H1 (cell line): Measurements from ENCODE around the gene MYH16. TPM values are rescaled to one million over a fixed set of nuclear protein-coding genes. Genes with fewer than 3 reads are reported as not detected.

Source experiments
- CTCF ChIA-PET: fragments of 300-600 bp; sonication (Branson Sonifier 250); formaldehyde crosslinking; loops from one replicate; lab custom pipeline; 2021; ENCODE audit not compliant: partially characterized antibody; lab: Charles Lee
- POLR2A ChIA-PET: fragments of 300-600 bp; sonication (Branson Sonifier 250); formaldehyde crosslinking; loops from one replicate; lab custom pipeline; 2021; ENCODE audit warnings: inconsistent platforms; ENCODE audit not compliant: partially characterized antibody; lab: Charles Lee
- DNase-seq, 2 experiments: peaks; one replicate each; pipeline versions ENCODE4 v3.0.0 to v3.0.0-alpha.2; 2010 to 2022; ENCODE audit warnings: low spot score in 2 of 2, low read depth in 1 of 2, mixed read lengths in 1 of 2
- FAIRE-seq: peaks from 2 replicates; lab custom pipeline; 2011; peaks lifted over from hg19 to GRCh38; lab: Jason Lieb, UNC
- H2AFZ ChIP-seq: 2 replicates; pipeline ENCODE4 v1.8.1; 2012; ENCODE audit warnings: low read length, inconsistent platforms
- H2AK5ac ChIP-seq: 2 replicates; pipeline ENCODE4 v1.6.1; 2013; ENCODE audit warnings: low read depth, low read length
- H2BK120ac ChIP-seq: replicated peaks from 2 replicates; pipeline ENCODE3; 2013; ENCODE audit warnings: low read depth, low read length, inconsistent platforms
- H2BK12ac ChIP-seq: 2 replicates; pipeline ENCODE4 v1.6.1; 2013; ENCODE audit warnings: low read depth, low read length
- H2BK15ac ChIP-seq: 2 replicates; pipeline ENCODE4 v1.6.1; 2013; ENCODE audit warnings: low read length
- H2BK20ac ChIP-seq: 2 replicates; pipeline ENCODE4 v1.6.1; 2013; ENCODE audit warnings: low read length
- H2BK5ac ChIP-seq: 2 replicates; pipeline ENCODE4 v1.6.1; 2013; ENCODE audit warnings: low read depth, low read length
- H3K14ac ChIP-seq: 2 replicates; pipeline ENCODE4 v1.6.1; 2013; ENCODE audit warnings: inconsistent platforms; ENCODE audit not compliant: insufficient read length
- H3K18ac ChIP-seq: 2 replicates; pipeline ENCODE4 v1.6.1; 2013; ENCODE audit warnings: low read length; ENCODE audit errors: extremely low read depth
- H3K23ac ChIP-seq: 2 replicates; pipeline ENCODE4 v1.6.1; 2013; ENCODE audit warnings: inconsistent platforms; ENCODE audit not compliant: insufficient read length
- H3K23me2 ChIP-seq: 2 replicates; pipeline ENCODE4 v1.6.1; 2013; ENCODE audit warnings: low read depth, low read length
- H3K27ac ChIP-seq: 2 replicates; pipeline ENCODE4 v1.6.1; 2011; ENCODE audit warnings: low read depth, low read length, inconsistent platforms
- H3K27me3 ChIP-seq, 4 experiments: replicated peaks in 1 of 4; 1 replicate in 1 of 4; 2 replicates in 3 of 4; pipeline versions ENCODE4 v1.6.1 to v1.8.1; 2011 to 2013; ENCODE audit warnings: low read length in 3 of 4, mild to moderate bottlenecking in 3 of 4, inconsistent platforms in 2 of 4, mixed read lengths in 2 of 4, moderate library complexity in 1 of 4; ENCODE audit not compliant: control insufficient read depth in 3 of 4, insufficient read depth in 3 of 4; ENCODE audit errors: extremely low read depth in 1 of 4
- H3K36me3 ChIP-seq, 4 experiments: 2 replicates each; pipeline versions ENCODE4 v1.6.1 to v1.8.1; 2011 to 2013; ENCODE audit warnings: mild to moderate bottlenecking in 4 of 4, low read length in 3 of 4, moderate library complexity in 2 of 4, control low read depth in 1 of 4, inconsistent platforms in 1 of 4; ENCODE audit not compliant: insufficient read depth in 4 of 4, control insufficient read depth in 2 of 4
- H3K4ac ChIP-seq: replicated peaks from 2 replicates; pipeline ENCODE3; 2013; ENCODE audit warnings: low read length, low read depth, mixed read lengths, inconsistent platforms; ENCODE audit not compliant: insufficient read length
- H3K4me1 ChIP-seq, 4 experiments: replicated peaks in 1 of 4; 1 replicate in 1 of 4; 2 replicates in 3 of 4; pipeline versions ENCODE4 v1.6.1 to v1.8.1; 2011 to 2013; ENCODE audit warnings: low read length in 3 of 4, inconsistent platforms in 2 of 4, mixed read lengths in 1 of 4; ENCODE audit not compliant: insufficient read depth in 4 of 4, control insufficient read depth in 3 of 4
- H3K4me2 ChIP-seq, 2 experiments: 2 replicates each; pipeline versions ENCODE4 v1.6.1 to v1.8.1; 2011 to 2013; ENCODE audit warnings: low read depth in 2 of 2, low read length in 2 of 2, control low read depth in 1 of 2, inconsistent platforms in 1 of 2, mild to moderate bottlenecking in 1 of 2; ENCODE audit not compliant: insufficient read depth in 1 of 2
- H3K4me3 ChIP-seq, 4 experiments: fragments of 200-600, 300-600 bp in 1 of 4; sonication (generic), shearing (Covaris generic), sonication (Bioruptor Twin) in 1 of 4; 2 replicates each; pipeline versions ENCODE4 v1.5.1 to v1.8.1; 2011 to 2016; ENCODE audit warnings: low read length in 4 of 4, low read depth in 3 of 4, control low read depth in 2 of 4, inconsistent platforms in 2 of 4, mild to moderate bottlenecking in 2 of 4, mixed read lengths in 1 of 4, moderate library complexity in 1 of 4; ENCODE audit not compliant: insufficient read depth in 2 of 4; ENCODE audit errors: extremely low read depth in 1 of 4
- H3K56ac ChIP-seq: replicated peaks from 2 replicates; pipeline ENCODE3; 2013; ENCODE audit warnings: low read depth, mild to moderate bottlenecking, mixed read lengths, low read length, inconsistent platforms; ENCODE audit not compliant: insufficient read length
- H3K79me1 ChIP-seq: 2 replicates; pipeline ENCODE4 v1.6.1; 2013; ENCODE audit warnings: low read depth, low read length, control low read depth
- H3K79me2 ChIP-seq, 2 experiments: 2 replicates each; pipeline versions ENCODE4 v1.6.1 to v1.8.1; 2012 to 2013; ENCODE audit warnings: low read length in 2 of 2, mild to moderate bottlenecking in 2 of 2, inconsistent platforms in 1 of 2; ENCODE audit not compliant: insufficient read depth in 2 of 2, control insufficient read depth in 1 of 2
- H3K9ac ChIP-seq, 4 experiments: replicated peaks in 1 of 4; 1 replicate in 1 of 4; 2 replicates in 3 of 4; pipeline versions ENCODE4 v1.6.1 to v1.8.1; 2011 to 2013; ENCODE audit warnings: low read depth in 3 of 4, low read length in 3 of 4, control low read depth in 2 of 4, mild to moderate bottlenecking in 2 of 4, moderate library complexity in 2 of 4, inconsistent platforms in 1 of 4; ENCODE audit errors: extremely low read depth in 1 of 4
- H3K9me3 ChIP-seq, 2 experiments: 2 replicates each; pipeline versions ENCODE4 v1.6.1 to v1.8.1; 2012 to 2013; ENCODE audit warnings: mild to moderate bottlenecking in 2 of 2, moderate library complexity in 2 of 2, control low read depth in 1 of 2, inconsistent platforms in 1 of 2, low read depth in 1 of 2, low read length in 1 of 2, mixed read lengths in 1 of 2; ENCODE audit not compliant: insufficient read depth in 2 of 2
- H4K20me1 ChIP-seq, 2 experiments: replicated peaks in 1 of 2; 2 replicates each; pipeline versions ENCODE3 to v1.8.1; 2011 to 2013; ENCODE audit warnings: inconsistent platforms in 2 of 2, low read length in 2 of 2, mild to moderate bottlenecking in 1 of 2; ENCODE audit not compliant: insufficient read depth in 2 of 2, control insufficient read depth in 1 of 2
- H4K5ac ChIP-seq: 2 replicates; pipeline ENCODE4 v1.6.1; 2013; ENCODE audit warnings: low read length, low read depth, mixed read lengths, inconsistent platforms; ENCODE audit not compliant: insufficient read length
- H4K8ac ChIP-seq: 2 replicates; pipeline ENCODE4 v1.8.0; 2013; ENCODE audit warnings: mild to moderate bottlenecking, moderate library complexity, low read length, inconsistent platforms; ENCODE audit not compliant: insufficient read depth; ENCODE audit errors: extremely low read depth
- H4K91ac ChIP-seq: replicated peaks from 2 replicates; pipeline ENCODE3; 2013; ENCODE audit warnings: low read length, mixed read lengths, inconsistent platforms; ENCODE audit not compliant: insufficient read length
- CHD2 ChIP-seq: IDR thresholded peaks from 2 replicates; pipeline ENCODE4 v1.6.1; 2012; ENCODE audit warnings: low read length, improper control_type of control experiment
- CREB1 ChIP-seq: IDR thresholded peaks from 2 replicates; pipeline ENCODE4 v1.6.1; 2012; ENCODE audit warnings: inconsistent platforms
- CTBP2 ChIP-seq: IDR thresholded peaks from 2 replicates; pipeline ENCODE4 v1.7.0; 2011; ENCODE audit warnings: borderline replicate concordance, mild to moderate bottlenecking, moderate library complexity, mixed read lengths, low read length; ENCODE audit not compliant: insufficient read depth, insufficient read length
- EP300 ChIP-seq, 2 experiments: IDR thresholded peaks; 1 replicate in 1 of 2; 2 replicates in 1 of 2; pipeline ENCODE4 v1.6.1; 2011 to 2012; ENCODE audit warnings: low read depth in 2 of 2, low read length in 2 of 2, mild to moderate bottlenecking in 2 of 2, borderline replicate concordance in 1 of 2, inconsistent platforms in 1 of 2, moderate library complexity in 1 of 2
- KDM5A ChIP-seq: fragments of 200-600 bp; IDR thresholded peaks from 2 replicates; pipeline ENCODE4 v1.7.1; 2012; ENCODE audit warnings: mild to moderate bottlenecking, low read length, inconsistent platforms, mixed read lengths
- MAFK ChIP-seq: IDR thresholded peaks from 2 replicates; pipeline ENCODE4 v1.6.1; 2012; ENCODE audit warnings: low read depth, mild to moderate bottlenecking, improper control_type of control experiment, low read length
- MAX ChIP-seq: IDR thresholded peaks from 2 replicates; pipeline ENCODE4 v1.6.1; 2012; ENCODE audit warnings: inconsistent platforms
- NANOG ChIP-seq: IDR thresholded peaks from 2 replicates; pipeline ENCODE4 v1.6.1; 2011; ENCODE audit warnings: low read length, low read depth, mild to moderate bottlenecking, inconsistent platforms; ENCODE audit not compliant: insufficient read depth, poor library complexity, severe bottlenecking
- SAP30 ChIP-seq: fragments of 300-600 bp; sonication (generic); IDR thresholded peaks from 2 replicates; pipeline ENCODE4 v1.7.1; 2012; ENCODE audit warnings: low read length, moderate library complexity, mild to moderate bottlenecking, inconsistent platforms; ENCODE audit not compliant: insufficient read depth, insufficient replicate concordance
- SP2 ChIP-seq: IDR thresholded peaks from 2 replicates; pipeline ENCODE4 v1.6.1; 2012; ENCODE audit warnings: mild to moderate bottlenecking, low read length, inconsistent platforms
- SP4 ChIP-seq: IDR thresholded peaks from 2 replicates; pipeline ENCODE4 v1.6.1; 2012; ENCODE audit warnings: low read length, inconsistent platforms
- TEAD4 ChIP-seq: IDR thresholded peaks from 2 replicates; pipeline ENCODE4 v1.6.1; 2012; ENCODE audit warnings: low read depth, low read length, inconsistent platforms, mixed read lengths
- USF2 ChIP-seq: IDR thresholded peaks from 2 replicates; pipeline ENCODE4 v1.6.1; 2011; ENCODE audit warnings: low read length, improper control_type of control experiment
- WGBS, 2 experiments: shearing (Covaris generic) in 1 of 2; methylation state at CpG; one replicate each; pipeline versions ENCODE4 v1.1.6 to v1.1.7; 2013 to 2015; ENCODE audit warnings: low lambda C conversion rate in 2 of 2, mixed read lengths in 2 of 2, inconsistent platforms in 1 of 2, low coverage in 1 of 2, missing lambda C conversion rate in 1 of 2; ENCODE audit not compliant: insufficient replicate concordance in 2 of 2, insufficient coverage in 1 of 2, insufficient read length in 1 of 2; ENCODE audit errors: extremely low coverage in 1 of 2, missing lambda C conversion rate in 1 of 2; 5-methylcytosine and 5-hydroxymethylcytosine counted together
- polyA plus RNA-seq, 7 experiments: library from polyadenylated mRNA; depleted of rRNA in 3 of 7; stranded (reverse) in 5 of 7; unstranded in 2 of 7; fragments of >200 nt in 5 of 7; fragments of 200-250 nt in 2 of 7; gene quantifications; 1 replicate in 5 of 7; 2 replicates in 1 of 7; 4 replicates in 1 of 7; pipeline versions ENCODE4 v1.2.1 to v1.2.3, GENCODE V29; 2011 to 2013; ENCODE audit warnings: missing spikeins in 2 of 7, mixed read lengths in 2 of 7
- total RNA-seq: library from RNA; stranded (reverse); fragmentation: NEBNext Ultra II Directional; extraction: Animal tissue kit (Norgen Biotek cat#: 25700); gene quantifications from 2 replicates; pipeline ENCODE4 v1.2.1, GENCODE V29; 2021

The MYH16 gene
- total and polyA plus RNA-seq, 2 of the 8 experiments (the other 6 are each of a cell fraction or from before 2014, with no cell fraction given) = not detected

DNA sequence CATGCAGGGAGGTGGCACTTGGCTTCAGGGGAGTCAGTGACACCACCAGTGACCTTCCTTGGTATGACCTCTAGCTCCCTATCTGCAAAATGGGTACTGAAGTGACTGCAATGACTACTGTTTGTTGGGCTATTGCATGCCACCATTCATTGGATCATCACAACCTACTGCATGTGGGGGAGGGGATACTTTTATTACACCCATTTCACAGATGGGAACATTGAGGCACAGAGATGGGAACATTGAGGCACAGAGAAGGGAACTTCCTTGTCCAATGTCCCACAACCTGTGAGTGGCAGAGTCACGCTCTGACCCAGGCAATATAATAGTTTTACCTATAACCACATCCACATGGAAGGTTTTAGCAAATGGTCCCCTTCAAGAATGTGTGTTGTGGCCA, 12.2 kb upstream of the MYH16 start:
- H4K20me1 ChIP-seq = no peaks in the 10 kb centered on the region
- no peak overlapping the region for H3K4me2 ChIP-seq
- H3K36me3 ChIP-seq = no peaks in the 10 kb centered on the region
- H3K27ac ChIP-seq = no peak overlapping the region
- no peaks in the 10 kb centered on the region for H3K79me1 ChIP-seq
- ChIA-PET CTCF (interaction anchor here (0.6 kb wide), 1 partner anchor 372 kb away, joined by 4 read pairs; no protein-coding TSS in a partner anchor), POLR2A (no interaction called here)
- no peak overlapping the region for H3K4me3 ChIP-seq
- no peaks in the 10 kb centered on the region for H3K79me2 ChIP-seq
- no peak overlapping the region for H3K14ac ChIP-seq
- no peak overlapping the region for H3K9ac ChIP-seq
- no peak overlapping the region for H2AK5ac ChIP-seq
- H2BK120ac ChIP-seq = no peak overlapping the region
- H3K4me1 ChIP-seq = no peaks in the 10 kb centered on the region
- no peaks in the 10 kb centered on the region for H3K9me3 ChIP-seq
- H2BK20ac ChIP-seq = no peak overlapping the region
- no peak overlapping the region for H4K8ac ChIP-seq
- H4K91ac ChIP-seq = peak overlapping the region; percentile 25
- H2BK12ac ChIP-seq = no peak overlapping the region
- WGBS, 2 experiments = 81% methylated on average over 1 of the region's 1 CpG; no CpG with 5 or more reads in 1 of the 2 experiments
- H3K27me3 ChIP-seq = no peaks in the 10 kb centered on the region
- H4K5ac ChIP-seq = no peak overlapping the region
- H3K23me2 ChIP-seq = no peaks in the 10 kb centered on the region
- FAIRE-seq (no peak), DNase-seq (no peak)
- H3K23ac ChIP-seq = no peak overlapping the region
- H3K56ac ChIP-seq = no peak overlapping the region
- H2BK15ac ChIP-seq = no peak overlapping the region
- no peak overlapping the region for H2AFZ ChIP-seq
- H3K4ac ChIP-seq = no peak overlapping the region
- no peak overlapping the region for H2BK5ac ChIP-seq
- no peak overlapping the region for H3K18ac ChIP-seq
- TF ChIP-seq SAP30 (no peak), USF2 (no peak), CREB1 (no peak), SP2 (no peak), CHD2 (no peak), MAFK (no peak), NANOG (no peak), MAX (no peak), EP300 (IDR thresholded peaks at IDR 0.05; ENCODE audit: borderline replicate concordance in 1 of 2, low read depth in 2 of 2, low read length in 2 of 2) (no peak), SP4 (no peak), KDM5A (no peak), CTBP2 (no peak), TEAD4 (no peak)
